ENCODE results near the gene RGS18.

DNA sequence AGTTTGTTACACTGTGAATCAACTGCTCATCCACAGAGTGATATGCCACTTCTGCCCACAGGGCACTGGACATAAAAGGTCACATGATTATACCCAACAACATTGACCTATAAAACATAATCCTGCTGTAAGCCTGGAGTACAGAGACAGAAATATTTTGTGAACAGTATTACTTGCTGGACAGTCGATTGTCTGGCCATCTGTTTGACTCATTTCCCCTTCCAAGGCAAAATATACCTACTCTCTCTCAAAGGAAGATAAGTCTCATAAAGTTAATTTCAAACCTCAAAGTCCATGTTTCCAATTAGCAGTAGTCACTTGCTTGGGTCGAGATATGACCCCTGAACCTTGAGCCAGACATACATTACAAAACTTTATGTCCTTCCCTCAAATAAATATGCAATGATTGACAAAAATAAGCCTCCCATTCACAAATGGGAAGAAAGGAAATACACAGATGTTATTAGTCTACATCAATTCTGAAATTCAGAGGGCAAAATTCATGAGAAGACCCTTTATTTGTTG lies 39.3 kb upstream of the RGS18 start:
- TF ChIP-seq, protein P1, sequence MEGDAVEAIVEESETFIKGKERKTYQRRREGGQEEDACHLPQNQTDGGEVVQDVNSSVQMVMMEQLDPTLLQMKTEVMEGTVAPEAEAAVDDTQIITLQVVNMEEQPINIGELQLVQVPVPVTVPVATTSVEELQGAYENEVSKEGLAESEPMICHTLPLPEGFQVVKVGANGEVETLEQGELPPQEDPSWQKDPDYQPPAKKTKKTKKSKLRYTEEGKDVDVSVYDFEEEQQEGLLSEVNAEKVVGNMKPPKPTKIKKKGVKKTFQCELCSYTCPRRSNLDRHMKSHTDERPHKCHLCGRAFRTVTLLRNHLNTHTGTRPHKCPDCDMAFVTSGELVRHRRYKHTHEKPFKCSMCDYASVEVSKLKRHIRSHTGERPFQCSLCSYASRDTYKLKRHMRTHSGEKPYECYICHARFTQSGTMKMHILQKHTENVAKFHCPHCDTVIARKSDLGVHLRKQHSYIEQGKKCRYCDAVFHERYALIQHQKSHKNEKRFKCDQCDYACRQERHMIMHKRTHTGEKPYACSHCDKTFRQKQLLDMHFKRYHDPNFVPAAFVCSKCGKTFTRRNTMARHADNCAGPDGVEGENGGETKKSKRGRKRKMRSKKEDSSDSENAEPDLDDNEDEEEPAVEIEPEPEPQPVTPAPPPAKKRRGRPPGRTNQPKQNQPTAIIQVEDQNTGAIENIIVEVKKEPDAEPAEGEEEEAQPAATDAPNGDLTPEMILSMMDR (IDR thresholded peaks at IDR 0.05 in 8 of 11, conservative IDR thresholded peaks at IDR 0.05 in 3 of 11), result no peak
- no peak for TF ChIP-seq POLR2A (IDR thresholded peaks at IDR 0.05)

All from spleen (tissue), 7 donors.